Stimulated activated memory B cell treated with anti-CD40 and anti-IgM and Interleukin-4, amounts not matched to agents 10 μg/mL and 1 μg/mL and 100 μg/mL, for 72 hours (primary cell): Measurements from ENCODE around the gene PMEPA1.

ENCODE experiments used
- ATAC-seq: fragments of 150-1000 bp; cut with Tn5 transposase; 2 replicates; pipeline ENCODE4 v1.10.0; 2021
- H3K27ac Mint-ChIP-seq: one replicate; pipeline ENCODE4 v1.8.0; 2022; ENCODE audit warnings: mild to moderate bottlenecking, mixed read lengths
- H3K27me3 Mint-ChIP-seq: one replicate; pipeline ENCODE4 v1.8.0; 2022; ENCODE audit warnings: mixed read lengths
- H3K36me3 Mint-ChIP-seq: one replicate; pipeline ENCODE4 v1.8.0; 2022; ENCODE audit warnings: mixed read lengths
- H3K4me1 Mint-ChIP-seq: one replicate; pipeline ENCODE4 v1.8.0; 2022; ENCODE audit warnings: mixed read lengths
- H3K4me3 Mint-ChIP-seq: one replicate; pipeline ENCODE4 v1.8.0; 2022; ENCODE audit warnings: mild to moderate bottlenecking, moderate library complexity, mixed read lengths
- H3K9me3 Mint-ChIP-seq: one replicate; pipeline ENCODE4 v1.8.0; 2022; ENCODE audit warnings: mixed read lengths

The PMEPA1 gene

GRCh38 chr20:57744206-57744605 lies 34.4 kb upstream of the PMEPA1 start:
- peaks cover 13% of the 10 kb centered on the region for H3K4me1 Mint-ChIP-seq
- H3K27ac Mint-ChIP-seq = no peak overlapping the region
- no peak overlapping the region for H3K4me3 Mint-ChIP-seq
- H3K36me3 Mint-ChIP-seq = no peaks in the 10 kb centered on the region
- peaks cover 43% of the 10 kb centered on the region for H3K27me3 Mint-ChIP-seq
- no peak for ATAC-seq
- no peaks in the 10 kb centered on the region for H3K9me3 Mint-ChIP-seq

- H3K9me3 Mint-ChIP-seq = no peaks in the 10 kb centered on the region
- no peak for ATAC-seq
- H3K4me1 Mint-ChIP-seq = peaks cover 6% of the 10 kb centered on the region
- no peak overlapping the region for H3K27ac Mint-ChIP-seq
- peaks cover 38% of the 10 kb centered on the region for H3K27me3 Mint-ChIP-seq
- H3K4me3 Mint-ChIP-seq = no peak overlapping the region
- H3K36me3 Mint-ChIP-seq = no peaks in the 10 kb centered on the region
These were observed 33.8 kb upstream of the PMEPA1 start for GRCh38 chr20:57743450-57744095.

- H3K4me1 Mint-ChIP-seq = no peaks in the 10 kb centered on the region
- H3K27me3 Mint-ChIP-seq = peaks cover 38% of the 10 kb centered on the region
- H3K27ac Mint-ChIP-seq = no peak overlapping the region
- no peaks in the 10 kb centered on the region for H3K36me3 Mint-ChIP-seq
- no peaks in the 10 kb centered on the region for H3K9me3 Mint-ChIP-seq
- H3K4me3 Mint-ChIP-seq = no peak overlapping the region
- no peak for ATAC-seq
These were observed 32.8 kb upstream of the PMEPA1 start for GRCh38 chr20:57742507-57743181.

GRCh38 chr20:57738484-57738883 lies 28.7 kb upstream of the PMEPA1 start:
- Mint-ChIP-seq H3K4me3 (no peak overlapping the region), H3K4me1 (peaks cover 10% of the 10 kb centered on the region), H3K36me3 (no peaks in the 10 kb centered on the region), H3K27me3 (peaks cover 59% of the 10 kb centered on the region), H3K9me3 (no peaks in the 10 kb centered on the region), H3K27ac (no peak overlapping the region)
- ATAC-seq = no peak

GRCh38 chr20:57738053-57738452 lies 28.2 kb upstream of the PMEPA1 start:
- no peaks in the 10 kb centered on the region for H3K36me3 Mint-ChIP-seq
- no peaks in the 10 kb centered on the region for H3K9me3 Mint-ChIP-seq
- peaks cover 10% of the 10 kb centered on the region for H3K4me1 Mint-ChIP-seq
- peaks cover 63% of the 10 kb centered on the region for H3K27me3 Mint-ChIP-seq
- no peak overlapping the region for H3K27ac Mint-ChIP-seq
- ATAC-seq = no peak
- H3K4me3 Mint-ChIP-seq = no peak overlapping the region

GRCh38 chr20:57737349-57737748 lies 27.5 kb upstream of the PMEPA1 start:
- Mint-ChIP-seq H3K4me1 (peaks cover 10% of the 10 kb centered on the region), H3K27ac (no peak overlapping the region)
- no peak for ATAC-seq

GRCh38 chr20:57736738-57737347 lies 27.0 kb upstream of the PMEPA1 start:
- Mint-ChIP-seq H3K4me3 (no peak overlapping the region), H3K36me3 (no peaks in the 10 kb centered on the region), H3K4me1 (peaks cover 10% of the 10 kb centered on the region), H3K27me3 (peaks cover 58% of the 10 kb centered on the region), H3K27ac (no peak overlapping the region), H3K9me3 (no peaks in the 10 kb centered on the region)
- no peak for ATAC-seq

More at GRCh38 chr20:57737349-57737748, 27.5 kb upstream of the PMEPA1 start:
- H3K36me3 Mint-ChIP-seq = no peaks in the 10 kb centered on the region
- H3K27me3 Mint-ChIP-seq = peaks cover 63% of the 10 kb centered on the region
- no peak overlapping the region for H3K4me3 Mint-ChIP-seq
- H3K9me3 Mint-ChIP-seq = no peaks in the 10 kb centered on the region

- no peak for ATAC-seq
- H3K27me3 Mint-ChIP-seq = peaks cover 53% of the 10 kb centered on the region
- no peaks in the 10 kb centered on the region for H3K9me3 Mint-ChIP-seq
- H3K36me3 Mint-ChIP-seq = no peaks in the 10 kb centered on the region
- no peak overlapping the region for H3K4me3 Mint-ChIP-seq
- H3K27ac Mint-ChIP-seq = no peak overlapping the region
- peaks cover 10% of the 10 kb centered on the region for H3K4me1 Mint-ChIP-seq
These were observed 26.3 kb upstream of the PMEPA1 start for GRCh38 chr20:57735831-57736737.

GRCh38 chr20:57734754-57735153 lies 24.9 kb upstream of the PMEPA1 start:
- H3K4me1 Mint-ChIP-seq = peaks cover 10% of the 10 kb centered on the region
- H3K27ac Mint-ChIP-seq = no peak overlapping the region
- no peak for ATAC-seq
- peaks cover 53% of the 10 kb centered on the region for H3K27me3 Mint-ChIP-seq
- H3K9me3 Mint-ChIP-seq = no peaks in the 10 kb centered on the region
- H3K4me3 Mint-ChIP-seq = no peak overlapping the region
- no peaks in the 10 kb centered on the region for H3K36me3 Mint-ChIP-seq

- Mint-ChIP-seq H3K4me3 (no peak overlapping the region), H3K27me3 (peaks cover 37% of the 10 kb centered on the region), H3K27ac (no peak overlapping the region), H3K36me3 (no peaks in the 10 kb centered on the region), H3K9me3 (no peaks in the 10 kb centered on the region), H3K4me1 (peaks cover 10% of the 10 kb centered on the region)
- ATAC-seq = no peak
These were observed 22.4 kb upstream of the PMEPA1 start for GRCh38 chr20:57732226-57732625.

- Mint-ChIP-seq H3K4me1 (no peaks in the 10 kb centered on the region), H3K27ac (no peak overlapping the region), H3K4me3 (no peak overlapping the region), H3K27me3 (peaks cover 28% of the 10 kb centered on the region), H3K36me3 (no peaks in the 10 kb centered on the region), H3K9me3 (no peaks in the 10 kb centered on the region)
- no peak for ATAC-seq
These were observed 18.9 kb upstream of the PMEPA1 start for GRCh38 chr20:57728762-57729161.

- no peaks in the 10 kb centered on the region for H3K36me3 Mint-ChIP-seq
- H3K4me3 Mint-ChIP-seq = no peak overlapping the region
- ATAC-seq = no peak
- no peaks in the 10 kb centered on the region for H3K9me3 Mint-ChIP-seq
- no peaks in the 10 kb centered on the region for H3K4me1 Mint-ChIP-seq
- no peak overlapping the region for H3K27ac Mint-ChIP-seq
- peaks cover 20% of the 10 kb centered on the region for H3K27me3 Mint-ChIP-seq
These were observed 18.0 kb upstream of the PMEPA1 start for GRCh38 chr20:57727863-57728262.

GRCh38 chr20:57725636-57726035 lies 15.8 kb upstream of the PMEPA1 start:
- H3K27me3 Mint-ChIP-seq = peaks cover 20% of the 10 kb centered on the region
- no peak overlapping the region for H3K4me3 Mint-ChIP-seq
- H3K4me1 Mint-ChIP-seq = no peaks in the 10 kb centered on the region
- H3K9me3 Mint-ChIP-seq = no peaks in the 10 kb centered on the region
- no peak overlapping the region for H3K27ac Mint-ChIP-seq
- ATAC-seq = no peak
- no peaks in the 10 kb centered on the region for H3K36me3 Mint-ChIP-seq

- no peak overlapping the region for H3K27ac Mint-ChIP-seq
- no peaks in the 10 kb centered on the region for H3K36me3 Mint-ChIP-seq
- H3K4me1 Mint-ChIP-seq = no peaks in the 10 kb centered on the region
- peaks cover 20% of the 10 kb centered on the region for H3K27me3 Mint-ChIP-seq
- H3K9me3 Mint-ChIP-seq = no peaks in the 10 kb centered on the region
- no peak for ATAC-seq
- H3K4me3 Mint-ChIP-seq = no peak overlapping the region
These were observed 15.0 kb upstream of the PMEPA1 start for GRCh38 chr20:57724610-57725405.
